ENCODE results near the gene DAPK1. TPM values are rescaled to one million over a fixed set of nuclear protein-coding genes. Genes with fewer than 3 reads are reported as not detected.

The DAPK1 gene
- total and polyA plus RNA-seq, 11 donors, result 1.0 to 52.5 (median 2.3) TPM

- Histone ChIP-seq H3K27me3 (no peaks in the 10 kb centered on the region), H3K36me3 (no peaks in the 10 kb centered on the region), H3K4me1 (no peaks in the 10 kb centered on the region), H3K9me3 (no peaks in the 10 kb centered on the region), H3K4me3 (no peak overlapping the region), H3K27ac (no peak overlapping the region)
- WGBS, 4 donors, result 52 to 62% (median 58%) methylated on average over 3 of the region's 3 CpGs
- no peak for DNase-seq
- no peak for ATAC-seq
- TF ChIP-seq CTCF (IDR thresholded peaks at IDR 0.05) (no peak), POLR2A (IDR thresholded peaks at IDR 0.05) (no peak)
- intact Hi-C loops (cut with DNase I), result no loop called here
Observed at GRCh38 chr9:87469793-87470465, 27.7 kb upstream of the DAPK1 start.

GRCh38 chr9:87471746-87472145 is 25.9 kb upstream of the DAPK1 start:
- intact Hi-C loops (cut with DNase I), result no loop called here
- no peak overlapping the region for H3K27ac ChIP-seq
- H3K4me3 ChIP-seq, result no peak overlapping the region
- TF ChIP-seq CTCF (IDR thresholded peaks at IDR 0.05) (no peak), POLR2A (IDR thresholded peaks at IDR 0.05) (no peak)
- no peaks in the 10 kb centered on the region for H3K27me3 ChIP-seq
- no peaks in the 10 kb centered on the region for H3K36me3 ChIP-seq
- H3K4me1 ChIP-seq, result no peaks in the 10 kb centered on the region
- H3K9me3 ChIP-seq, result no peaks in the 10 kb centered on the region
- no peak for DNase-seq
- no peak for ATAC-seq
- WGBS, 4 donors, result 93 to 97% (median 95%) methylated on average over 2 of the region's 2 CpGs

- Histone ChIP-seq H3K4me3 (no peak overlapping the region), H3K36me3 (no peaks in the 10 kb centered on the region), H3K4me1 (peaks cover 0 to 7% (median 0%) of the 10 kb centered on the region in 12 donors), H3K9me3 (no peaks in the 10 kb centered on the region), H3K27ac (no peak overlapping the region), H3K27me3 (no peaks in the 10 kb centered on the region)
- TF ChIP-seq CTCF (IDR thresholded peaks at IDR 0.05) (no peak), POLR2A (IDR thresholded peaks at IDR 0.05) (no peak)
- intact Hi-C loops (cut with DNase I), result no loop called here
- WGBS, 4 donors, result 47 to 61% (median 59%) methylated on average over 2 of the region's 2 CpGs
- DNase-seq (no peak), ATAC-seq (no peak)
Observed at GRCh38 chr9:87475463-87475862, 22.2 kb upstream of the DAPK1 start.

- no peak for DNase-seq
Observed at GRCh38 chr9:87478226-87478992, 19.3 kb upstream of the DAPK1 start.

More at GRCh38 chr9:87478226-87478992, 19.3 kb upstream of the DAPK1 start:
- 74 to 88% (median 83%) methylated on average over 7 of the region's 7 CpGs for WGBS, 4 donors
- TF ChIP-seq POLR2A (IDR thresholded peaks at IDR 0.05) (no peak), CTCF (IDR thresholded peaks at IDR 0.05) (no peak)
- no peaks in the 10 kb centered on the region for H3K27me3 ChIP-seq
- no peaks in the 10 kb centered on the region for H3K9me3 ChIP-seq
- H3K4me3 ChIP-seq, result no peak overlapping the region
- H3K36me3 ChIP-seq, result no peaks in the 10 kb centered on the region
- peaks cover 0 to 7% (median 0%) of the 10 kb centered on the region in 12 donors for H3K4me1 ChIP-seq
- intact Hi-C loops (cut with DNase I), result no loop called here
- H3K27ac ChIP-seq, result no peak overlapping the region
- no peak for ATAC-seq
